GM23338 (cell line): ENCODE data around the gene COLEC12. TPM values are rescaled to one million over a fixed set of nuclear protein-coding genes. Genes with fewer than 3 reads are reported as not detected.

Source experiments
- ATAC-seq: fragments of 200-7000 bp; cut with Tn5 transposase; 3 replicates; pipeline ENCODE4 v1.9.1; 2020
- DNase-seq: peaks from one replicate; pipeline ENCODE4 v3.0.0-alpha.2; 2015; ENCODE audit warnings: low spot score
- H2AFZ ChIP-seq: fragments of 200-600 bp; sonication (generic); 2 replicates; pipeline ENCODE4 v1.8.0; 2016; ENCODE audit warnings: antibody characterized with exemption, mild to moderate bottlenecking, moderate library complexity
- H3F3A ChIP-seq: fragments of 200-600 bp; sonication (generic); replicated peaks from 2 replicates; pipeline ENCODE4 v1.8.0; 2017; ENCODE audit warnings: antibody characterized with exemption, mixed run types, low read depth
- H3K27ac ChIP-seq: fragments of 200-600 bp; sonication (generic); 2 replicates; pipeline ENCODE4 v1.6.1; 2016; ENCODE audit warnings: low read depth
- H3K27me3 ChIP-seq: fragments of 200-600 bp; sonication (generic); 2 replicates; pipeline ENCODE4 v1.8.0; 2016; ENCODE audit warnings: mild to moderate bottlenecking, mixed run types, moderate library complexity; ENCODE audit not compliant: insufficient read depth
- H3K36me3 ChIP-seq: fragments of 200-600 bp; sonication (generic); 2 replicates; pipeline ENCODE4 v1.8.0; 2016; ENCODE audit warnings: mild to moderate bottlenecking; ENCODE audit not compliant: insufficient read depth
- H3K4me1 ChIP-seq: fragments of 200-600 bp; sonication (generic); 2 replicates; pipeline ENCODE4 v1.8.0; 2016; ENCODE audit warnings: mild to moderate bottlenecking, moderate library complexity; ENCODE audit not compliant: insufficient read depth
- H3K4me2 ChIP-seq: fragments of 200-600 bp; sonication (generic); 2 replicates; pipeline ENCODE4 v1.7.1; 2017; ENCODE audit warnings: mixed run types
- H3K4me3 ChIP-seq: fragments of 200-600 bp; sonication (generic); 2 replicates; pipeline ENCODE4 v1.6.1; 2016; ENCODE audit warnings: mixed run types
- H3K79me2 ChIP-seq: fragments of 200-600 bp; sonication (generic); replicated peaks from 2 replicates; pipeline ENCODE4 v1.8.0; 2017; ENCODE audit warnings: mild to moderate bottlenecking; ENCODE audit not compliant: insufficient read depth
- H3K9me2 ChIP-seq: fragments of 200-600 bp; sonication (generic); 2 replicates; pipeline ENCODE4 v1.8.0; 2017; ENCODE audit not compliant: insufficient read depth
- H4K20me1 ChIP-seq: fragments of 200-600 bp; sonication (generic); replicated peaks from 2 replicates; pipeline ENCODE4 v1.8.0; 2017; ENCODE audit warnings: mild to moderate bottlenecking; ENCODE audit not compliant: insufficient read depth
- H3K27ac Mint-ChIP-seq: 2 replicates; pipeline ENCODE4 v1.8.0; 2020; ENCODE audit warnings: inconsistent platforms, mild to moderate bottlenecking, moderate library complexity, mixed read lengths
- H3K27me3 Mint-ChIP-seq: 3 replicates; pipeline ENCODE4 v1.8.0; 2022; ENCODE audit warnings: low read depth, mild to moderate bottlenecking, moderate library complexity, mixed read lengths, inconsistent platforms; ENCODE audit not compliant: insufficient read depth, poor library complexity
- H3K36me3 Mint-ChIP-seq: 3 replicates; pipeline ENCODE4 v1.8.0; 2021; ENCODE audit warnings: low read depth, mild to moderate bottlenecking, inconsistent platforms, moderate library complexity, mixed read lengths
- H3K4me1 Mint-ChIP-seq: 3 replicates; pipeline ENCODE4 v1.8.0; 2020; ENCODE audit warnings: mild to moderate bottlenecking, inconsistent platforms, mixed read lengths
- H3K4me3 Mint-ChIP-seq: 3 replicates; pipeline ENCODE4 v1.8.0; 2021; ENCODE audit warnings: moderate library complexity, mild to moderate bottlenecking, inconsistent platforms, mixed read lengths
- H3K9me3 Mint-ChIP-seq: 3 replicates; pipeline ENCODE4 v1.8.0; 2020; ENCODE audit warnings: moderate library complexity, mild to moderate bottlenecking, inconsistent platforms, mixed read lengths
- CREB1 ChIP-seq: fragments of 250-450 bp; sonication (Bioruptor Pico); IDR thresholded peaks from 2 replicates; pipeline ENCODE4 v1.5.0; 2020; ENCODE audit warnings: low read depth, mild to moderate bottlenecking, moderate library complexity
- ETS1 ChIP-seq: IDR thresholded peaks from 2 replicates; pipeline ENCODE4 v1.6.1; 2016; ENCODE audit warnings: antibody characterized with exemption
- EZH2 ChIP-seq: fragments of 200-600 bp; sonication (generic); IDR thresholded peaks from one replicate; pipeline ENCODE4 v1.8.0; 2017; ENCODE audit warnings: antibody characterized with exemption, mild to moderate bottlenecking, low read depth; ENCODE audit not compliant: unreplicated experiment
- EZH2phosphoT487 ChIP-seq: fragments of 200-600 bp; sonication (generic); IDR thresholded peaks from one replicate; pipeline ENCODE4 v1.8.1; 2018; ENCODE audit warnings: antibody characterized with exemption; ENCODE audit not compliant: unreplicated experiment
- JUNB ChIP-seq: IDR thresholded peaks from one replicate; pipeline ENCODE4 v1.6.1; 2016; ENCODE audit warnings: antibody characterized with exemption; ENCODE audit not compliant: unreplicated experiment
- NANOG ChIP-seq: IDR thresholded peaks from 2 replicates; pipeline ENCODE4 v1.6.1; 2016; ENCODE audit warnings: antibody characterized with exemption, borderline replicate concordance
- POLR2AphosphoS5 ChIP-seq: IDR thresholded peaks from 2 replicates; pipeline ENCODE4 v1.6.1; 2016; ENCODE audit warnings: antibody characterized with exemption, low read depth
- STAT1 ChIP-seq: IDR thresholded peaks from one replicate; pipeline ENCODE4 v1.6.1; 2016; ENCODE audit warnings: antibody characterized with exemption; ENCODE audit not compliant: unreplicated experiment
- ZNF114 ChIP-seq: fragments of 250-450 bp; sonication (Bioruptor Pico); IDR thresholded peaks from 2 replicates; pipeline ENCODE4 v1.5.0; 2020; ENCODE audit warnings: mild to moderate bottlenecking, moderate library complexity
- ZNF331 ChIP-seq: fragments of 250-450 bp; sonication (Bioruptor Pico); IDR thresholded peaks from 2 replicates; pipeline ENCODE4 v1.5.0; 2020; ENCODE audit warnings: low read depth, mild to moderate bottlenecking, moderate library complexity
- ZNF462 ChIP-seq: fragments of 250-450 bp; sonication (Bioruptor Pico); IDR thresholded peaks from 2 replicates; pipeline ENCODE4 v1.5.0; 2020; ENCODE audit warnings: mild to moderate bottlenecking, moderate library complexity
- polyA plus RNA-seq: library from polyadenylated mRNA; unstranded; fragments of >200 nt; fragmentation: Nextera tagmentation; extraction: Ambion mirVana; gene quantifications from 2 replicates; pipeline ENCODE4 v1.2.1, GENCODE V29; 2016
- total RNA-seq: library from RNA; depleted of rRNA; stranded (reverse); fragments of >200 nt; shearing (Covaris generic); gene quantifications from 2 replicates; pipeline ENCODE4 v1.2.3, GENCODE V29; 2014

The COLEC12 gene
- total and polyA plus RNA-seq, 2 experiments from 2014 or later, result 1.1 to 3.2 TPM

GRCh38 chr18:355678-356077 lies 144.8 kb downstream of the COLEC12 start (continued):
- TF ChIP-seq ZNF462 (CRISPR knock-in tag) (no peak), NANOG (no peak), EZH2 (no peak), ETS1 (no peak), CREB1 (CRISPR knock-in tag) (no peak), JUNB (no peak), EZH2phosphoT487 (no peak), ZNF331 (CRISPR knock-in tag) (no peak), POLR2AphosphoS5 (no peak), STAT1 (no peak)

GRCh38 chr18:354471-354870 lies 146.0 kb downstream of the COLEC12 start:
- Mint-ChIP-seq H3K4me1 (peaks cover 8% of the 10 kb centered on the region; the same call in 2 of the 3 replicates), H3K36me3 (no peaks in the 10 kb centered on the region)

More at GRCh38 chr18:354471-354870, 146.0 kb downstream of the COLEC12 start:
- Mint-ChIP-seq H3K27me3 (no peaks in the 10 kb centered on the region), H3K4me3 (no peak overlapping the region), H3K27ac (no peak overlapping the region), H3K9me3 (no peaks in the 10 kb centered on the region)
- DNase-seq (no peak), ATAC-seq (no peak)
- Histone ChIP-seq H2AFZ (no peak overlapping the region), H3K4me1 (no peaks in the 10 kb centered on the region), H3K4me2 (no peak overlapping the region), H4K20me1 (no peaks in the 10 kb centered on the region), H3K79me2 (no peaks in the 10 kb centered on the region), H3K36me3 (no peaks in the 10 kb centered on the region), H3K27ac (no peak overlapping the region), H3K27me3 (no peaks in the 10 kb centered on the region), H3K4me3 (no peak overlapping the region), H3K9me2 (no peaks in the 10 kb centered on the region), H3F3A (no peaks in the 10 kb centered on the region)
- TF ChIP-seq NANOG, result no peak
- TF ChIP-seq EZH2, result no peak
- TF ChIP-seq ZNF114 (CRISPR knock-in tag), result no peak
- TF ChIP-seq ZNF331 (CRISPR knock-in tag), result no peak
